C4-2B (cell line): ENCODE data around the gene AGK.
"Not testable (repeated sequence)": the region's sequence is repeated elsewhere in the genome, so short reads cannot be mapped to it uniquely, and the experiment has no call there.

Experiments used
- ZFX ChIP-seq: fragments of 450-650 bp; IDR thresholded peaks from 2 replicates; pipeline ENCODE4 v1.6.1; 2017
- TF ChIP-seq, protein P1 (sequence below): fragments of 450-650 bp; conservative IDR thresholded peaks from 2 replicates; pipeline ENCODE4 v1.5.1; 2017; ENCODE audit warnings: mild to moderate bottlenecking

DNA sequence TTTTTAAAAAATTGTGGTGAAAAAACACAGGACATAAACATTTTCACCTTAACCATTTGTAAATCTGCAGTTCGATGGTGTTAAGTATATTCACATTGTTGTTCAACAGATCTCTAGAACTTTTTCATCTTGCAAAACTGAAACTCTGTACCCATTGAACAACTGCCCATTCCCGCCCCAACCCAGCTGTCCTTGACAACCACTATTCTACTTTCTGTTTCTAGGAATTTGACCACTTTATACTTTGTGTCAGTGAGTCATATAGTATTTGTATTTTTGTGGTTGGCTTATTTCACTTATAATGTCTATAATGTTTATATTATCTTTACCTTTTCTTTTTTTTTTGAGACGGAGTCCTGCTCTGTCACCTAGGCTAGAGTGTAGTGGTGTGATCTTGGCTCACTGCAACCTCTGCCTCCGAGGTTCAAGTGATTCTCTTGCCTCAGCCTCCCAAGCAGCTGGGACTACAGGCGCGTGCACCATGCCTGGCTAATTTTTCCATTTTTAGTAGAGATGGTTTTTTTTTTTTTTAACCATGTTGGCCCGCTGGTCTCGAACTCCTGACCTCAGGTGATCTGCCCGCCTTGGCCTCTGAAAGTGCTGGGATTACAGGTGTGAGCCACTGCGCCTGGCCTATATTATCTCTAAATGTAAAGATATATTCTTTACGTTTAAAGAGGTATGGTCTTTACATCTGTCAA, 6.8 kb downstream of the AGK start:
- TF ChIP-seq, protein P1, sequence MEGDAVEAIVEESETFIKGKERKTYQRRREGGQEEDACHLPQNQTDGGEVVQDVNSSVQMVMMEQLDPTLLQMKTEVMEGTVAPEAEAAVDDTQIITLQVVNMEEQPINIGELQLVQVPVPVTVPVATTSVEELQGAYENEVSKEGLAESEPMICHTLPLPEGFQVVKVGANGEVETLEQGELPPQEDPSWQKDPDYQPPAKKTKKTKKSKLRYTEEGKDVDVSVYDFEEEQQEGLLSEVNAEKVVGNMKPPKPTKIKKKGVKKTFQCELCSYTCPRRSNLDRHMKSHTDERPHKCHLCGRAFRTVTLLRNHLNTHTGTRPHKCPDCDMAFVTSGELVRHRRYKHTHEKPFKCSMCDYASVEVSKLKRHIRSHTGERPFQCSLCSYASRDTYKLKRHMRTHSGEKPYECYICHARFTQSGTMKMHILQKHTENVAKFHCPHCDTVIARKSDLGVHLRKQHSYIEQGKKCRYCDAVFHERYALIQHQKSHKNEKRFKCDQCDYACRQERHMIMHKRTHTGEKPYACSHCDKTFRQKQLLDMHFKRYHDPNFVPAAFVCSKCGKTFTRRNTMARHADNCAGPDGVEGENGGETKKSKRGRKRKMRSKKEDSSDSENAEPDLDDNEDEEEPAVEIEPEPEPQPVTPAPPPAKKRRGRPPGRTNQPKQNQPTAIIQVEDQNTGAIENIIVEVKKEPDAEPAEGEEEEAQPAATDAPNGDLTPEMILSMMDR = not testable (repeated sequence)
- not testable (repeated sequence) for TF ChIP-seq ZFX
